Stimulated activated CD4-positive, alpha-beta T cell treated with anti-CD3 and anti-CD28 coated beads, Interleukin-1b, Interleukin-23, amount 100 ng/mL, for 24 hours (primary cell): ENCODE data around the gene ADARB1.

ENCODE experiments used
- DNase-seq, 4 experiments: peaks; one replicate each; pipeline ENCODE4 v3.0.0-alpha.2; 2020; ENCODE audit warnings: low read depth in 4 of 4, low spot score in 1 of 4

Gene ADARB1

GRCh38 chr21:45163413-45164123 is 89.2 kb downstream of the ADARB1 start:
- no peak for DNase-seq

- DNase-seq, result no peak
Observed at GRCh38 chr21:45164124-45164511, 89.7 kb downstream of the ADARB1 start.

DNA sequence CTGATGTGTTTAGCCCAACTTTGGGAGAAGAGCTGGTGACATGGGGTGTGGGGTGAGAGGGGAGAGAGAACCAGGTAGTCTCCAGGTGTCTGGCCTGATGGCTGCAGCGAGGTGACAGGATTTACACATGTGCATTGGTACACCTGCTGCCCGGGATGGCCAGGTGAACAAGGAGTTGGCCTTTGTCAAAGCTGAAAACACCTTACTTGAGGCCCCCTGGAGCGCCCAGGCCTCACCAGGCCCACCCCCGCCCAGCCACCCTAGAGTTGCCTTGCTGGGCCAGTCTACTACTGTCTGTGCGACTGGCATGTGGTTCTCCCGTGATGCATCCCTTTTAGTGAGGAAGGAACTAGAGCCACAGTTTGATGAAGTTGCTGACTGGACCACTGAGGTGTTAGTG is 90.5 kb downstream of the ADARB1 start:
- no peak for DNase-seq

DNA sequence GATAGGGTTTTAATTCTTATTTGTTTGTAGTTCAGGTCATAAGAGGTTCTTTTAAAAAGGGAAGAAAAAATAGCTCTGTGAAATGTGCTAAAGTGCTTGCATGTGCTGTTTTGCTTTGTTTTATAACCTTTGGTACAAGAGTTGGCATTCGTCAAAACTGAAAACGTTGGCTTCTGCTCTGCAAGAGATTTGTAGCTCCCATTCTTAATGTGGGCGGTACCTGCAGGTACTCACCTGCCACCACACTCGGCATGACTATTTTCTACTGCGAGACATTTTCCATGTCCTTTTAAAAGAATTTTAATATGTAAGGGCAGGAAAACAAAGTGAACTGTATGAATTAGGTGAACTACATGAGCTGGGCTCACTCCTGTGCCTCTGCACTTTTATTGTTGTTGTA is 92.6 kb downstream of the ADARB1 start:
- no peak for DNase-seq

DNA sequence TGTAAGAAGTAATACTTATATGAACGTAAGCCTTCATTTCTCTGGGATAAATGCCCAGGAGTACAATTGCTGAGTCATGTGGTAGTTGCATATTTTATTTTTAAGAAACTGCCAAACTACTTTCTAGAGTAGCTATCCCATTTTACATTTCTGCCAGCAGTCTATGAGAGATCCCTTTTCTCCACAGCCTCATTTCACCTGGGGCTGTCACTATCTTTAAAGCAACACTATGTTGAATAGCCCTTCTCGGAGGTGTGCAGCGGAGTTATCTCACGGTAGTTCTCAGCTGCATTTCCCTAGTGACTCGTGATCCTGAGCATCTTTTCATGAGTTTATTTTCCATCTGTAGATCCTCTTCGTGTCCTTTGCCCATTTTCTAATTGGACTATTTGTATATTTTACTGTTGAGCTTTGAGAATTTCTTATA is 93.4 kb downstream of the ADARB1 start:
- no peak for DNase-seq

DNA sequence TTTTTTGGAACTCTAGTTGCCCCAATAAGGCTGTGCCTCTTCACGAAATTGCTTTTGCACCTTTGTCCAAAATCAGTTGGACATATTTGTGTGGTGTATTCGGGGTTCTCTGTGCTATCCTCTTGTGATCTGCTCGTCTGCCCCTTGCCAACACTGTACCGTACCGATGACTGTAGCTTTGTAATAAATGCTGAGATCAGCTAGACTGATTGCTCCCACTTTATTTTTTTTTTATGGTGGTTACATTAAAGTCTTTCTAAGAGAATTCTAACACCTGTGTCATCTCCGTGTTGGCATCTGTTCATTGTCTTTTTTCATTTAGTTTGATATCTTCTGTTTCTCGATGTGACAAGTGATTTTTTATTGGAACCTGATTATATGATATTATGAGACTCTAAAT is 94.1 kb downstream of the ADARB1 start:
- DNase-seq, result no peak

- no peak for DNase-seq
Observed at GRCh38 chr21:45169001-45169400, 94.6 kb downstream of the ADARB1 start.

DNA sequence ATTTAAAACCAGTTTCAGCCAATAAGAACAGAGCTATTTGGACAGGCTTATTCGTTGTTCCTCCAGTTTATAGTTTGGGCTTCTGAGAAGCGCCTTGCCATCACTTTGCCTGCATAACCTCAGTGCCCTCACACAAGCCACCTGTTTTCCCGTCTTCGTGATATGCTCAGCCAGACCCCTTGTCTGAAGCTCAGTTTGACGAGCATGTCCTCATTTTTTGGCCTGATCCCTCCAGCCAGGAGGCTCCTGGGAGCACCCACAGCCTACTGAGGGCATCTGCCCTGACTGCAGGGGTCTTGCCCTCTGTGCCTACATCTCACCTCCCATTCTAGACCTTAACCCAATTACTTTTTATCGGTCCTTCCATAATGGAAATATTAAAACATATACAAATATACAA is 95.3 kb downstream of the ADARB1 start:
- DNase-seq, result no peak

DNA sequence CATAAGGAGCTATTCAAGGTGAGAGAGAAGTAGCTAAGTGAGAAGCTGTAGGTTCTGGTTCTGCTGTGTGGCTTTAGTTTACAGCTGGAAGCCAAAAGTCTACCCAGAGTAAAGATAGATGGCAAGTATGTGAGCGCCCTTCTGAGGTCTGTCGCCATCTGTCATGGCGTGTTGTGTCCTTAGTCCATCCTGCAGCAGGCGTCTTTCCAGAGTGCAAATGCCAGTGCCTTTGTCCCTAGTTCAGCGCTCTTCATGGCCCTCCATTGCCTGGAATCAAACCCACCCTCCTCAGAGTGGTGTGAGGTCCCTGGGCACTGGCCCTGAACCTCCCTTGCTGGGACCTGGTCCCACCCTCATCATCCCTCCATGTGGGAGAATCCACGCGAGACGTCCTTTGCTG is 96.6 kb downstream of the ADARB1 start:
- no peak for DNase-seq

DNA sequence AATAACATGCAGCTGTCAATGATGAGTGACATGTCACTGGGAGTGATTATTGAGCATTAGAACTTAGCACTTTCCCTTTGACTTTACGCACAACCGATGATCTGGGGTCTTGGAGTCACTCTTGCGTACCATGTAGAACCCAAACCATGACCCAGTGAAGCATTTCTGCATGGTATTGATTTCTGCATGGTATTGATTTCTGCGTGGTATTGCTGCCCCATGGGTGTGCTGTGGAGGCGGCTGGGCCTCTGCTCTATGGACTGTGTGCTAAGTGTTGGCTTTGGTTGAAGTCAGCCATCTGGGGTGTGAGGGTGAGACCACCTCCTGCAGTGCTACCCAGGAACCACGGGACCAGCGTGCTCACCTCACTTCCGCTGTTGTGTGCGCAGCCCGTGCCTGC is 98.0 kb downstream of the ADARB1 start:
- no peak for DNase-seq

GRCh38 chr21:45175326-45176095 is 101.1 kb downstream of the ADARB1 start:
- no peak for DNase-seq

DNA sequence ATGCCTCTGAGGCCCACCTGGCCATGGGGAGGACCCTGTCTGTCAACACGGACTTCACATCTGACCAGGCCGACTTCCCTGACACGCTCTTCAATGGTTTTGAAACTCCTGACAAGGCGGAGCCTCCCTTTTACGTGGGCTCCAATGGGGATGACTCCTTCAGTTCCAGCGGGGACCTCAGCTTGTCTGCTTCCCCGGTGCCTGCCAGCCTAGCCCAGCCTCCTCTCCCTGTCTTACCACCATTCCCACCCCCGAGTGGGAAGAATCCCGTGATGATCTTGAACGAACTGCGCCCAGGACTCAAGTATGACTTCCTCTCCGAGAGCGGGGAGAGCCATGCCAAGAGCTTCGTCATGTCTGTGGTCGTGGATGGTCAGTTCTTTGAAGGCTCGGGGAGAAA is 101.8 kb downstream of the ADARB1 start:
- DNase-seq, result no peak

GRCh38 chr21:45177039-45177438 is 102.7 kb downstream of the ADARB1 start:
- DNase-seq, result no peak

- DNase-seq, result no peak
Observed at GRCh38 chr21:45178070-45178608, 103.8 kb downstream of the ADARB1 start.

DNA sequence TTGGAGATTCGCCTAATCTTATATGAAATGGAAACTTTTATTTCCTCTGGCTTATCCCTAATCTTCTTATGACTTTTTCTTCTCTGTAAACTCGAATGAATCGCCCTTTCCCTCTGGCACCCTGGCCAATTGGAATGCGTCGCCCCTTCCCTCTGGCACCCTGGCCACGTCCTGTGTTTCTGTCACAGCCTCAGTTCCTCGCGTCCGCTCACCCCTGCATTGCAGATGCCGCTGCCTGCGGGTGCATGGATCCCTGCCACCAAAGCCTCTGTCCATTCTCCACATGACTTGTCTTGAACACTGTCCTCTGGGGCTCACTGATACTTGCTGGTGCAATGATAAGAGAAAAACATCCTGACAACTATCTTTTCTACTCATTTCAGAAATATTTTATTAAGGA is 104.6 kb downstream of the ADARB1 start:
- DNase-seq, result no peak

DNA sequence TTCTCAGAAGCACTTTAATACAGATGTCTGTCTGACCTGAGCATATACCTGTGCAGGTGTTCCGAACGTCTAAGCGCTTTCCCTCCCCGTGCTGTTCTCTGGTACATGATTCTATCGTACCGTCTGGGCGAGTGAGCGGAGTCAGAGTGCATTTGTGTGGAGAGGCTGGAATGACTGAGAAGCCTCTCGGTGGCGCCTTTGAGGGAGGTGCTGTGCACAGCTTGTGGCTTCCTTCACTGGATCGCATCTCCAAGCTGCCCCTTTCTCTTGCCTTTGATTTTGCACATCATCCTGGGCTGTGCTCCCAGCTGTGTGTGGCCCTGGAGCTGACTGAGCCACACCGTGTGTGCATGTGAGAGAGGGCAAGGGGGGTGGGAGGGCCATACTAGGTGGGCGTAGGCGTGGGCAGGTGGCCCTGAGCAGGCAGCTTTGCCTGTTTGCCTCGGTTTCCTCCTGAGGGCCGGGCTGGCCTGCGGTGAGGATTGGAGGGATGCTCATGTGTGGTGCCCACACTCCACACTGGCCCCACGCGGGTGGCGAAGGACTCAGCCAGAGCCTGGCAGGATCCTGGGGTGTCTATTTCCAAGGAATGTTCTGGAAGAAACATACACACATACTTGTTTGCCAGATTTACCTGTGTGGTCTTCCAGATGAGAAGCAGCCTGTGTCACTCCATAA is 105.3 kb downstream of the ADARB1 start:
- no peak for DNase-seq

DNA sequence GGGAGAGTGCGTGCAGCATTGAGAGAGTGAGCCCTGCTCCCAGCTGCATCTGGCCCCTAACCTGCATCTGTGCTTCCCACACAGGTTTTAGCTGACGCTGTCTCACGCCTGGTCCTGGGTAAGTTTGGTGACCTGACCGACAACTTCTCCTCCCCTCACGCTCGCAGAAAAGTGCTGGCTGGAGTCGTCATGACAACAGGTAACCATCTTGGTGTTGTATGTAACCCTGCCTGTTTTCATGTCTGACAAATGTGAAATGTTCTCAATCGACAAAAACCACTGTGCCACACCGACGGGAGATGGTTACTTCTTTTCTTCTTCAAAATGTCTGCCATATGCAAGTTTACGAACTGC is 105.8 kb downstream of the ADARB1 start:
- DNase-seq, result no peak

DNA sequence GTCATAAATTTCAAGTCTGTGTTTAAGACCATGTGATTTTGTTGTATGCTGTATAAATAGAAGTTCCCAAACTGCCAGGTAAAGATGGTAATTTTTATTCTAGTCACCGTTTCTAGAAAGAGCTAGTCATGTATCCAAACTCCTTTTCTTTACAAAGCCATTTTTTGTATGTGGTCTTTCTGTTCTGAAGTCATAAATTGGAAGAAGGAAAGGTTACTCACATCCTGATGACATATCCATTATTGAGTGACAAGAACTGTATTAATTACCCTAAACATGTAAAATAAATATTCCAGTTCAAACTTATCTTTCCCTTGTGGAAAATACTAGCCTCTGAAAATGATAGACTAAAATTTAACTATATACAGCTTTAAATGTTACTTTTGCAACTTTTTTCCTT is 108.6 kb downstream of the ADARB1 start:
- DNase-seq, result no peak

- DNase-seq, result no peak
Observed at GRCh38 chr21:45183852-45184251, 109.5 kb downstream of the ADARB1 start.

DNA sequence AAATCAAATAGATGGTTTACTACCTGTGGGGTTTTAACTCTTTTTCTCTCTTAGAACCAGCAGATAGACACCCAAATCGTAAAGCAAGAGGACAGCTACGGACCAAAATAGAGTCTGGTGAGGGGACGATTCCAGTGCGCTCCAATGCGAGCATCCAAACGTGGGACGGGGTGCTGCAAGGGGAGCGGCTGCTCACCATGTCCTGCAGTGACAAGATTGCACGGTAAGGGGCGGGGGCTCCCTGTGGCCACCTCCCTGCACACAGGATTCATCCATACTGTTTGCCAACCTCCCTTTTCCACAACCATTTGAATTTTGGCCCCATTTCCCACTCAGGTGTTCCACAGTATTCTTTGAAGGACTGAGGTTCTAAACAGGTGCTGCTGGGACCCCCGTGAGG is 110.5 kb downstream of the ADARB1 start:
- no peak for DNase-seq

- DNase-seq, result no peak
Observed at GRCh38 chr21:45186709-45187108, 112.3 kb downstream of the ADARB1 start.

- DNase-seq, result no peak
Observed at GRCh38 chr21:45187646-45188045, 113.3 kb downstream of the ADARB1 start.
